Measurements from ENCODE around the gene PTS. TPM values are rescaled to one million over a fixed set of nuclear protein-coding genes. Genes with fewer than 3 reads are reported as not detected.

Gene PTS
- total RNA-seq (2013): 23.5 TPM
- polyA plus RNA-seq (10 to 100 TPM; 11.8 to 25.0 (median 14.0) TPM), polyA minus RNA-seq (11.4 and 16.8 TPM in 2 replicates), total RNA-seq (7.8 to 23.6 (median 20.4) reads per million in 11 experiments)

GRCh38 chr11:112226062-112226830, at the start of gene PTS:
PTS (plus strand) TSS chr11:112226428; CDS start chr11:112226444, 16 bp downstream.
- intact Hi-C loops (cut with micrococcal nuclease): loop anchor here in 1 of 2 donors (10.0 kb wide), 1 partner anchor 51 kb away; the partner anchor contains the start of gene BCO2
- peaks cover 0 to 2% (median 2%) of the 10 kb centered on the region in 3 donors for H3K27me3 Mint-ChIP-seq (ENCODE audit: low read depth in 3 of 3)

DNA sequence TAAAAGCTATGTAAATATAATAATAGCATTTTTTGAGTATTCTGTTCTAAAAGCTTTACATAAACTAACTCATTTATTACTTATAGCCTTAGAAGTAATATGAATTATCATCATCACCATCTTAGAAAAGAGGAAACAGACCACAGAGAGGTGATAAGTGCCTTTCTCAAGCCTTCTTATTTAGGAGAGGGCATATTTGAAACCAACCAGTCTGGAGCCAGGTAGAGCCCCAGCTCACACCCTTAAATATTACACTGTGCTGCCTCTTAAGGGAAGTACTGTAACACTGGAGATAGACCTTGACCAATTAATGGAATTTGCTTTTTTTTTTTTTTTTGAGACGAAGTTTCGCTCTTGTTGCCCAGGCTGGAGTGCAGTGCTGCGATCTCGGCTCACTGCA, 48.6 kb upstream of the PTS start:
- TF ChIP-seq, protein P1, sequence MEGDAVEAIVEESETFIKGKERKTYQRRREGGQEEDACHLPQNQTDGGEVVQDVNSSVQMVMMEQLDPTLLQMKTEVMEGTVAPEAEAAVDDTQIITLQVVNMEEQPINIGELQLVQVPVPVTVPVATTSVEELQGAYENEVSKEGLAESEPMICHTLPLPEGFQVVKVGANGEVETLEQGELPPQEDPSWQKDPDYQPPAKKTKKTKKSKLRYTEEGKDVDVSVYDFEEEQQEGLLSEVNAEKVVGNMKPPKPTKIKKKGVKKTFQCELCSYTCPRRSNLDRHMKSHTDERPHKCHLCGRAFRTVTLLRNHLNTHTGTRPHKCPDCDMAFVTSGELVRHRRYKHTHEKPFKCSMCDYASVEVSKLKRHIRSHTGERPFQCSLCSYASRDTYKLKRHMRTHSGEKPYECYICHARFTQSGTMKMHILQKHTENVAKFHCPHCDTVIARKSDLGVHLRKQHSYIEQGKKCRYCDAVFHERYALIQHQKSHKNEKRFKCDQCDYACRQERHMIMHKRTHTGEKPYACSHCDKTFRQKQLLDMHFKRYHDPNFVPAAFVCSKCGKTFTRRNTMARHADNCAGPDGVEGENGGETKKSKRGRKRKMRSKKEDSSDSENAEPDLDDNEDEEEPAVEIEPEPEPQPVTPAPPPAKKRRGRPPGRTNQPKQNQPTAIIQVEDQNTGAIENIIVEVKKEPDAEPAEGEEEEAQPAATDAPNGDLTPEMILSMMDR (IDR thresholded peaks at IDR 0.05): no peak
- Histone ChIP-seq H3K4me1 (ENCODE audit: control insufficient read depth in 1 of 2, insufficient read depth in 2 of 2, low read length in 2 of 2) (peaks cover 30 to 33% of the 10 kb centered on the region in 2 donors), H3K9me3 (replicated peaks in 1 of 2; ENCODE audit: control insufficient read depth in 1 of 2, insufficient read depth in 1 of 2, low read length in 2 of 2) (no peaks in the 10 kb centered on the region), H2AFZ (ENCODE audit: insufficient read depth, low read depth, low read length, poor library complexity, severe bottlenecking) (no peak overlapping the region), H3K4me3 (replicated peaks in 1 of 3; ENCODE audit: low read depth in 2 of 3, low read length in 3 of 3) (no peak overlapping the region), H4K20me1 (ENCODE audit: insufficient read depth, low read length) (no peaks in the 10 kb centered on the region), H3K27ac (ENCODE audit: low read depth in 1 of 2, low read length in 2 of 2) (no peak overlapping the region), H3K27me3 (ENCODE audit: control insufficient read depth in 2 of 2, insufficient read depth in 2 of 2, low read length in 2 of 2) (no peaks in the 10 kb centered on the region), H3K9ac (ENCODE audit: insufficient read depth, low read length, poor library complexity, severe bottlenecking) (no peak overlapping the region), H3K36me3 (replicated peaks in 1 of 2; ENCODE audit: control insufficient read depth in 1 of 2, insufficient read depth in 2 of 2, low read length in 2 of 2) (no peaks in the 10 kb centered on the region), H3K4me2 (replicated peaks; ENCODE audit: extremely low read depth, low read length, poor library complexity, severe bottlenecking) (no peak overlapping the region), H3K79me2 (ENCODE audit: insufficient read depth, low read length) (no peaks in the 10 kb centered on the region)
- Mint-ChIP-seq H3K4me1 (peaks cover 35% of the 10 kb centered on the region), H3K36me3 (no peaks in the 10 kb centered on the region), H3K27me3 (ENCODE audit: low read depth in 3 of 3) (peaks cover 0 to 2% (median 1%) of the 10 kb centered on the region in 3 donors), H3K4me3 (no peak overlapping the region), H3K27ac (peak overlapping the region in 1 of 7 donors; percentile 77), H3K9me3 (peaks cover 0 to 1% (median 0%) of the 10 kb centered on the region in 7 donors)
- DNase-seq: no peak
- intact Hi-C loops (cut with micrococcal nuclease): loop anchor here (5.0 to 10.0 kb wide), 2 partner anchors 47 to 65 kb away; partner anchors contain the start of gene PTS (in 1 of the 2)
- WGBS (ENCODE audit: insufficient coverage): no CpG with 5 or more reads among the region's 4 CpGs

More at GRCh38 chr11:112226062-112226830, at the start of gene PTS:
- DNase-seq: peak; percentile 84 to 87 (median 86)
- peaks cover 10 to 17% of the 10 kb centered on the region in 2 donors for H3K4me1 ChIP-seq (ENCODE audit: control insufficient read depth in 1 of 2, insufficient read depth in 2 of 2, low read length in 2 of 2)
- peak within 1 kb of the TSS; percentile 86 for H3K9ac ChIP-seq (ENCODE audit: insufficient read depth, low read length, poor library complexity, severe bottlenecking)
- Mint-ChIP-seq H3K27ac (peak within 1 kb of the TSS; percentile 97 to 99 (median 99)), H3K4me1 (peaks cover 25% of the 10 kb centered on the region), H3K9me3 (peaks cover 0 to 2% (median 0%) of the 10 kb centered on the region in 7 donors), H3K36me3 (peaks cover 31 to 32% of the 10 kb centered on the region in 2 donors), H3K4me3 (peak within 1 kb of the TSS; percentile 83 to 92)
- H3K27ac ChIP-seq (ENCODE audit: low read depth in 1 of 2, low read length in 2 of 2): peak within 1 kb of the TSS; percentile 92 to 99
- peak within 1 kb of the TSS; percentile 78 for H3K4me2 ChIP-seq (replicated peaks; ENCODE audit: extremely low read depth, low read length, poor library complexity, severe bottlenecking)
- under 1% methylated on average over 57 of the region's 70 CpGs for WGBS (ENCODE audit: insufficient coverage)
- peak within 1 kb of the TSS; percentile 79 to 99 (median 89) for H3K4me3 ChIP-seq (replicated peaks in 1 of 3; ENCODE audit: low read depth in 2 of 3, low read length in 3 of 3)
- H3K79me2 ChIP-seq (ENCODE audit: insufficient read depth, low read length): peaks cover 26% of the 10 kb centered on the region
- TF ChIP-seq, protein P1 (IDR thresholded peaks at IDR 0.05): no peak
- no peaks in the 10 kb centered on the region for H3K27me3 ChIP-seq (ENCODE audit: control insufficient read depth in 2 of 2, insufficient read depth in 2 of 2, low read length in 2 of 2)
- peaks cover 26 to 33% of the 10 kb centered on the region in 2 donors for H3K36me3 ChIP-seq (replicated peaks in 1 of 2; ENCODE audit: control insufficient read depth in 1 of 2, insufficient read depth in 2 of 2, low read length in 2 of 2)
- H2AFZ ChIP-seq (ENCODE audit: insufficient read depth, low read depth, low read length, poor library complexity, severe bottlenecking): peak within 1 kb of the TSS; percentile 87
- no peaks in the 10 kb centered on the region for H4K20me1 ChIP-seq (ENCODE audit: insufficient read depth, low read length)
- H3K9me3 ChIP-seq (replicated peaks in 1 of 2; ENCODE audit: control insufficient read depth in 1 of 2, insufficient read depth in 1 of 2, low read length in 2 of 2): no peaks in the 10 kb centered on the region

All from CD14-positive monocyte (primary cell).